ENCODE data around the gene GRAMD1A.
A peak's percentile ranks its signal among the peaks of the same experiment; 100 is the strongest.

GRAMD1A gene

GRCh38 chr19:35029737-35030256, 29.7 kb downstream of the GRAMD1A start:
- H3K4me3 ChIP-seq (ENCODE audit: low read length, poor library complexity, severe bottlenecking) = no peak overlapping the region
- peaks cover 22% of the 10 kb centered on the region; the same call in 1 of the 2 replicates for H3K36me3 ChIP-seq (ENCODE audit: insufficient read depth, low read length)

DNA sequence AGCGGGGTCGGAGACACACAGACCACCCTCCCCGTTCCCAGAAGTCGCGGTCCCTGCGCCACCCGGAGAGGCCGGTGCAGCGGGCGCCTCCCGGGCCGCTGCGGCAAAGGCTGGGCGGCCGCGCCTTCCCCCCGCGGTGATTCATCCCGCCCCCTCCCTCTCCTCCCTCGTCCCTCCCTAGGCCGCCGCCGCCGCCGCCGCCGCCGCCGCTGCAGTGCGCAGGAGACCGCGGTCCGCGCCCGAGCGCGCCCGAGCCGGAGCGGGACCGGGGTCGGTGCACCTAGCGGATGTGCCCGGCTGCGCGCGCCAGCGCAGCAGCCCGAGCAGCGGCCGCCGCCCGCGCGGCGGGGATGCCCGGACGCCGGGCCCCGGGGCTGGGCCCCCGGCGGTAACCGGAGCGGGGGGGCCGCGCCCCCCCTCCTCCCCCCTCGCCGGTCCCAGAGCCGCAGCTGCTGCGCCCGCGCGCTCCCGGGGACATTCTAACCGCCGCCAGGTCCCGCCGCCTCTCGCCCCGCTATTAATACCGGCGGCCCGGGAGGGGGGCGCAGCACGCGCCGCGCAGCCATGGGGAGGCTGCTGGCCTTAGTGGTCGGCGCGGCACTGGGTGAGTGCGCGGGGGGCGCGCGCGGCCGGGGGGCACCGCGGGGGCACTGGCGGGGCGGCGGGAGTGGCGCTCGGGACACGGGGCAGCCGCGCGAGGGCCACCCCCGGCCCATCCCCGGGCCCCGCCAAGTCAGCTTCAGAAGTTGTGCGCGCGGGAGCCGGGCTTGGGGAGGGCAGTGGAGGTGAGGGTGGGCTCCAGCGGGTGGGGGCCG, 30.3 kb downstream of the GRAMD1A start, which contains the start of gene SCN1B:
SCN1B (plus strand) TSS at position 214 of the 815 bp plus-strand sequence; CDS start at position 565, 351 bp downstream.
- Histone ChIP-seq H3K9me3 (ENCODE audit: insufficient read depth, low read depth, low read length) (no peaks in the 10 kb centered on the region), H3K36me3 (ENCODE audit: insufficient read depth, low read length) (peaks cover 21% of the 10 kb centered on the region; the same call in 1 of the 2 replicates), H3K4me2 (ENCODE audit: low read depth, low read length, poor library complexity, severe bottlenecking) (peak within 1 kb of the TSS; percentile 24), H2AFZ (ENCODE audit: low read length) (no peak within 1 kb of the TSS), H3K4me1 (ENCODE audit: insufficient read depth, low read length, poor library complexity, severe bottlenecking) (no peaks in the 10 kb centered on the region), H4K20me1 (ENCODE audit: insufficient read depth, low read length, poor library complexity, severe bottlenecking) (no peaks in the 10 kb centered on the region), H3K4me3 (ENCODE audit: low read length, poor library complexity, severe bottlenecking) (peak within 1 kb of the TSS; percentile 44), H3K9ac (ENCODE audit: low read depth, low read length, poor library complexity, severe bottlenecking) (no peak within 1 kb of the TSS), H3F3A (ENCODE audit: low read depth) (no peaks in the 10 kb centered on the region), H3K79me2 (ENCODE audit: insufficient read depth, low read length) (no peaks in the 10 kb centered on the region), H3K9me2 (replicated peaks; ENCODE audit: low read depth, low read length) (no peaks in the 10 kb centered on the region), H3K27me3 (ENCODE audit: insufficient read depth, low read length, poor library complexity, severe bottlenecking) (peaks cover 11% of the 10 kb centered on the region)
- TF ChIP-seq CTCF (conservative IDR thresholded peaks at IDR 0.05; ENCODE audit: low read length) (no peak), EZH2phosphoT487 (IDR thresholded peaks at IDR 0.05; ENCODE audit: borderline replicate concordance) (no peak)

More at GRCh38 chr19:35029737-35030256, 29.7 kb downstream of the GRAMD1A start:
- Histone ChIP-seq H3K4me2 (ENCODE audit: low read depth, low read length, poor library complexity, severe bottlenecking) (no peak overlapping the region), H3K27me3 (ENCODE audit: insufficient read depth, low read length, poor library complexity, severe bottlenecking) (peaks cover 11% of the 10 kb centered on the region), H4K20me1 (ENCODE audit: insufficient read depth, low read length, poor library complexity, severe bottlenecking) (no peaks in the 10 kb centered on the region), H3K9ac (ENCODE audit: low read depth, low read length, poor library complexity, severe bottlenecking) (no peak overlapping the region), H2AFZ (ENCODE audit: low read length) (no peak overlapping the region), H3F3A (ENCODE audit: low read depth) (no peaks in the 10 kb centered on the region), H3K9me3 (ENCODE audit: insufficient read depth, low read depth, low read length) (no peaks in the 10 kb centered on the region), H3K9me2 (replicated peaks; ENCODE audit: low read depth, low read length) (no peaks in the 10 kb centered on the region), H3K4me1 (ENCODE audit: insufficient read depth, low read length, poor library complexity, severe bottlenecking) (no peaks in the 10 kb centered on the region), H3K79me2 (ENCODE audit: insufficient read depth, low read length) (no peaks in the 10 kb centered on the region)
- TF ChIP-seq CTCF (conservative IDR thresholded peaks at IDR 0.05; ENCODE audit: low read length) (no peak), EZH2phosphoT487 (IDR thresholded peaks at IDR 0.05; ENCODE audit: borderline replicate concordance) (no peak)

DNA sequence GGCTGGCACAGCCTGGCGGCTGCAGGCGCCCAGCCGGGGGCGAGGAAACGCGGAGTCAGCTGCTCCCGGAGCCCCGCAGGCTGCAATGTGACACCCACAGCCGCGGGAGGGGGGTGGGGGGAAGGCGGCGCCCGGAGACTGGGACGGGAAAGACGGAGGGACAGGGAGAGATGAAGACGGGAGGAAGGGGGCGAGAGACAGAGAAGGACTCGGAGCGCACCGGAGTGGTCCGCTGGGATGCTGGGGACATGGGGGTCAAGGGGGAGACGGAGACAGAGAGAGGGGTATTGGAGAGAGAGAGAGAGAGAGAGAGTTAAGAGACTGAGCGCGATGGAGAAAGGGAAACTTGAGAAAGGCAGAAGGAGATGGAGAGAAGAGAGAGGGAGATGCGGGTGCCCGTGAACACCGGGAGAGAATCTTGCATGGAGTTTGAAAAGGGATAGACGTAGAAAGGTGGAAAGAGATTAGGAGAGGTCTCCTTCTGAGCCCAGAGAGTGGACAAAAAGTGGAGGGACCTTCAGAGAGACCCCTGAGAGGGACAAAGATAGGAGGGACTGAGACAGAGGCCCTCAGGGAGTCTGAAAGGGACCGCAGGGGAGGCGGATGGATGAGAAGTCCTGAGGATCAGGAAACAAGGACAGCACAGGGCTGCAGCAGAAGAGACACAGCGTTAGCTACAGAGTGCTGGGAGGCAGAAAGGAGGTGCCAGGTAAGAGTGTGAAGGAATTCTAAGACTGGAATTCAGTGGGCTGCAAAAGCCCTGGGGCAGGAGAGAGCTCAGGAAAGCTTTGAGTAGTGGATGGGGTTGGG, 31.2 kb downstream of the GRAMD1A start:
- H4K20me1 ChIP-seq (ENCODE audit: insufficient read depth, low read length, poor library complexity, severe bottlenecking) = no peaks in the 10 kb centered on the region
- peak overlapping the region; percentile 44 for H3K4me3 ChIP-seq (ENCODE audit: low read length, poor library complexity, severe bottlenecking)
- peak overlapping the region; percentile 24 for H3K4me2 ChIP-seq (ENCODE audit: low read depth, low read length, poor library complexity, severe bottlenecking)
- peaks cover 17% of the 10 kb centered on the region; the same call in 1 of the 2 replicates for H3K36me3 ChIP-seq (ENCODE audit: insufficient read depth, low read length)
- no peaks in the 10 kb centered on the region for H3F3A ChIP-seq (ENCODE audit: low read depth)
- no peaks in the 10 kb centered on the region for H3K4me1 ChIP-seq (ENCODE audit: insufficient read depth, low read length, poor library complexity, severe bottlenecking)
- H3K9me3 ChIP-seq (ENCODE audit: insufficient read depth, low read depth, low read length) = no peaks in the 10 kb centered on the region
- no peak overlapping the region for H2AFZ ChIP-seq (ENCODE audit: low read length)
- TF ChIP-seq EZH2phosphoT487 (IDR thresholded peaks at IDR 0.05; ENCODE audit: borderline replicate concordance) (no peak), CTCF (conservative IDR thresholded peaks at IDR 0.05; ENCODE audit: low read length) (no peak)
- no peaks in the 10 kb centered on the region for H3K79me2 ChIP-seq (ENCODE audit: insufficient read depth, low read length)
- peaks cover 11% of the 10 kb centered on the region for H3K27me3 ChIP-seq (ENCODE audit: insufficient read depth, low read length, poor library complexity, severe bottlenecking)
- H3K9ac ChIP-seq (ENCODE audit: low read depth, low read length, poor library complexity, severe bottlenecking) = no peak overlapping the region
- H3K9me2 ChIP-seq (replicated peaks; ENCODE audit: low read depth, low read length) = no peaks in the 10 kb centered on the region
